SKM-1 (cell line): ENCODE measurements around the gene MESD.
A peak's percentile ranks its signal among the peaks of the same experiment; 100 is the strongest.

Experiments used
- DNase-seq: peaks from one replicate; lab custom pipeline; 2025; ENCODE audit not compliant: unreplicated experiment; lab: John Stamatoyannopoulos, UW

The MESD gene

DNA sequence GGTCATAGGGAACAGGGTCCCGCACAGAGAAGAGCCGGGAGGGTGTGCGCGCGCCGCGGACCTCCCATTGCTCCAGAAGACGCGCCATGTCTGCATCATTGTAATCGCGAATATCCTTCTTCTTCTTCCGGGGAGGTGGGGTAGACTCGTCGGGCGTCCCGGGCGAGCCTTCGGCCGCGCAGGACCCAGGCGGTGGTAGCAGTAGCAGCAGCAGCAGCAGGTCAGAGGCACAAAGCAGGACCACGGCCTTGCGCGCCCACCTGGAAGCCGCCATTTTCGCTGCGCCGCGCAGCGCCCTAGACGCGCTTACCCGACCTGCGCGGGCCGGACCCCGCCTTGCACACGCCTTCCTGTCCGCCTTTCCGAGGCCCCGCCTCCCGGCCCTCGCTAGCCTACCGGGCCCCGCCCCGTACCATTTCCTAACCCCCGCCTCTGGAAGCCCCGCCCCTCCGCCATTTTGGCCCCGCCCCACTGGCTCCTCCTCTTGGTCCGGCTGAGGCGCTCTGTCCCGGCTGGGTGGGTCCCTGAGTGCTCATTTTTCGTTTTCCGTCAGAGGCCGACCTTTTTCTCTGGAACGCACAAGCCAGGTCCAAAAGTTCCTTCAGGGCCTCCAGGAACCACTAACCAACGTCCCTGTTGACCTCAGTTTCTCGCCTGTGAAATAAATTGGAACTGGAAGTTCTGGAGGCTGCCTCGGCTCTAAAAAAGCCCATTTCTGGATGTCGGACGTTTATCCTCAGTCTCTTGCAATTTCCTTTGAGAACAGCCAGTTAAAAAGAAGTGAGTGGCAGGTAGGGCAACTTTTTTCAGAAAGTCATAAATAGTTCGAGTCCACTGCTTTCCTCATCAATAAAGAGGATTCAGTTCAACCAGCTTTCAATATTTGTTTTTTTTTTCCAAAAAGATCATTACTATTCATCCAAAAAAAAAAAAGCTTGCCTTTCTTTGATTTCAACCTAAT, at the start of gene MESD:
Gene MESD (minus strand): TSS at position 302 of the 961 bp plus-strand sequence. CDS start 28 bp downstream, at position 274.
- peak; percentile 81 for DNase-seq

DNA sequence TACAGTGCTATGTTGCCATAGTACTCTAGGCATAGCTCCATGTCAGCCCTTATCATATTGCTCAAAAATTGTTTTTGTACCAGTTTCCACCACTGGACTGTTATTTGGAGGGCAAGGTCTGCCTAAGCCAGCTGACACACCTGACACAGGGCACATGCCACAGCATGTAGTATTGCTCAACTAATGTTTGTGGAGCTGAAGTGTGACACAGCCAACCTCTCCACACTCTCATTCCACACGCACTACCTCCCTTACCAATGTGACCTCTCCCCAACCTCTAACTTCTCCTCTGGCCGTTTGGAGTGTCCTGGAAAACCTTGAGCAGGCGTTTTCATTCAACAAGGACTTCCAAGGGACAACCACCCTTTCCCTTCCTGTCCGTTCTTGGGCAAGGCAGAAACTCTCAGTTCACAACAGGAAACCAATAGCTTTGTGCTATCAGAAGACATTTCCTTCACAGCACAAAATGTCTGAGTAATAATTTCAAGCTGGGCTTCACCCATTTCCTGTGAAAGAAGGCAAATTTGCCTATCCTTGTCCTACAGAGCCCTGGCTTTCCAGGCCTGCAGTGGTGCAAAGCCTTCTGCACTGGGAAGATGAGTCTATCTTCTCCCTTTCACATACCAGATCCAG, 49.5 kb upstream of the MESD start:
- no peak for DNase-seq

DNA sequence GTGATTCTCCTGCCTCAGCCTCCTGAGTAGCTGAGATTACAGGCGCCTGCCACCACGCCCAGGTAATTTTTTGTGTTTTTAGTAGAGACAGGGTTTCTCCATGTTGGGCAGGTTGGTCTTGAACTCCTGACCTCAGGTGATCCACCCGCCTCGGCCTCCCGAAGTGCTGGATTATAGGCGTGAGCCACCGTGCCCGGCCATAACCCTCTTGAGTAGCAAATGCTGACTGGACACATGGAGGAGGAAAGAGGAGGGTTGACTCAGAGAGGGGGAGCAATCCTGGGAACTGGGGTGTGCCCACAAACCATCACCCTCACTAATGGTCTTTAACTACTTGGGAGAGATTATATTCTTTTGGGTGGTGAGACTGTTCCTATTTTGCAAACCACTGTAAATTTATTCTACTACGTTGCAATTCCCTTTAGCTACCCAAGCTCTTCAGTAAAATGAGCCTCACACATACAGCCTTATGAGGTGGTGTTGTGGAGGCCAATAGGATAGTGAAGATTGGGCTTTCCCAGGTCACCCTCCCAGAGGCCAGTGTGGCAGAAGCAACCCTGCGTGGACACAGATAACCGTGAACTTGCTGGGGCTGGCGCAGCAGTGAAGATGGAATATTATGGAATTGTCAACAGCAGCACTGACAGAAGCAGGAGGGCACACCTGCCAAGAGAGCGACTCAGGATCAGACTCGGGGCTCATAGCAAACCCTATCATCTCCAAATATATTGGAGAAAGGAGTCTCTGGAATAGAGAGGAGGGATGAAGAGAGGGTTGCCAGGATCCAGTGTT, 48.5 kb upstream of the MESD start:
- DNase-seq: no peak

DNA sequence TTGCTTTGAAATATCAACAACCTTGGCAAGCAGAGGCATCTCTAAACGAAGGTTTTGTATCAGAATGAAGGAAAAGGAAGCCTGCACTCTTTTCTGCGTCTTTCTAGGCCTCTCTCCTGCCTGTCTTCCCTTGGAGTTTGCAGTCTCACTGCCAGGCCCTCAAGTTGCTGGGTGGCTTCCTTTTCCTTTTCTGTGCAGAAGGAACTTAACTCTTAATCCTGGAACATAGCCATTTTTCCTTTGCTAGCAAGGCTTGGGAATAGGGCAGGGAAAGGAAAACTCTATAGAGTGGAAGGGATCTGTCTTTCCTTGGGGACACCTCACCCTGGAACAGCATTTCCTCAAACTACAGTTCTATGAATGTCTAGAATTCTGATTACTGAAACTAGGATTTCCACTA, 43.9 kb upstream of the MESD start:
- DNase-seq: no peak

DNA sequence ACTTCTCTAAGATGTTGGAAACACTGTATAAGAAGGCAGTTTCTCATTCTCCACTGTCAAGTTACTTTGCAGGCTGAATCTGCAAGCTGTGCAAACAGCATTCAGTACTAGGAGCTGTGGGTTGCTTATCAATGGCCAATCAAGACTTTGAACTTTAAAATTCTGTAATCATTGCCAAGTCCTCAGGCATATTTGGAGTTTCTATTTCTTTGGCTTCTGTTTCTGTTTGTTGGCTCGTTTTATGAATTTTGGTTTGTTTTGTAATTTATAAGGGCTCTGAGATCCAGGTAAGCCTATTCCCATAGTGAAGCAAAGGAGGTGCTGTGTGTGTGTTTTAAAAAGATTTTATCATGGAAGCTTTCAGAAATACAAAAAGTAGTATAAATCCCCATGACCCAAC, 43.2 kb upstream of the MESD start:
- DNase-seq: no peak

DNA sequence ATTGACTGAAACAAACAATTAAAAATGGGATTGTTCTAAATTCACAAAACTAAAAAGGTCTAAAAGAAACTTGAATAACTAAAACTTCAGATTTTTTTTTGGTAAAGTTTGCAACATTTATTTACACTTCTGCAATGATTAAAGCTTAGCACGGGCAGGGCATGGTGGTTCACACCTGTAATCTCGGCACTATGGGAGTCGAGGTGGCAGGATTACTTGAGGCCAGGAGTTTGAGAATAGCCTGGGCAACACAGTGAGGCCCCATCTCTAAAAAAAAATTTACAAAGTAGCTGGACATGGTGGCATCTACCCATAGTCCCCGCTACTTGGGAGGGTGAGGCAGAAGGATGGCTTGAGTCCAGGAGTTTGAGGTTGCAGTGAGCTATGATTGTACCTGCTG, 42.7 kb upstream of the MESD start:
- DNase-seq: no peak

DNA sequence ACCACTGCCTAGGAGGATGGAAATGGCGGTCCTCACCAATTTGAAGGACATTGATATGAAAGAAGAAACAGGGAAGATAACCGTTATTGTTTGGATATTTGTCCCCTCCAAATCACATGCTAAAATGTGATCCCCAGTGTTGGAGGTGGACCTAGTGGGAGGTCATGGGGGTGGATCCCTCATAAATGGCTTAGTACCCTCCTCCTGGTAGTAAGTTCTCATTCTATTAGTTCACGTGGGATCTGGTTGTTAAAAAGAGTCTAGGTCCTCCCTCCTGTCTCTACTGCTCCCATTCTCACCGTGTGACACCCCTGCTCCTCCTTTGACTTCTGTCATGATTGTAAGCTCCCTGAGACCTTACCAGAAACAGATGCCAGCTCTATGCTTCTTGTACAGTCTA, 41.6 kb upstream of the MESD start:
- DNase-seq: no peak

DNA sequence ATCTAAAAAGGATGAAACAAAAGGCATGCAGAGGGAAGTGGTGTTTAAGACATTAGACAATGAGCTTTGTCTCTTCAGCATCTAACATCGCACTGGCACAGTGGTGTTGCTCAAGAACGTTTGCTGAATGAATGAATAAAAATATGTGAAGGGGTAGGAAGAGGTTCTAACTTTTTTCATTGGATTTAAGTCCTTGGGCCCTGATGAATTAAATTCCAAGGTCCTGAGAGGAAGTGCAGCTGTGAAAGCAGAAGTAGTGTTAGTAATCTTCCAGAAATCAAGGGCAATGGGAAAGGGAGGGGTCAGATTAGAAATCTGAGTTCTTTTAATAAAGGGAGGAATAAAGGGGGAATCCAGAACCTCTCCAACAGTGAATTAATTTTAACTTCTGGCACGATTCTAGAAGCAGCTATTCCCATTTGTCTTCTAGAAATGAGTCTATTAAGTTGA, 40.7 kb upstream of the MESD start:
- no peak for DNase-seq

DNA sequence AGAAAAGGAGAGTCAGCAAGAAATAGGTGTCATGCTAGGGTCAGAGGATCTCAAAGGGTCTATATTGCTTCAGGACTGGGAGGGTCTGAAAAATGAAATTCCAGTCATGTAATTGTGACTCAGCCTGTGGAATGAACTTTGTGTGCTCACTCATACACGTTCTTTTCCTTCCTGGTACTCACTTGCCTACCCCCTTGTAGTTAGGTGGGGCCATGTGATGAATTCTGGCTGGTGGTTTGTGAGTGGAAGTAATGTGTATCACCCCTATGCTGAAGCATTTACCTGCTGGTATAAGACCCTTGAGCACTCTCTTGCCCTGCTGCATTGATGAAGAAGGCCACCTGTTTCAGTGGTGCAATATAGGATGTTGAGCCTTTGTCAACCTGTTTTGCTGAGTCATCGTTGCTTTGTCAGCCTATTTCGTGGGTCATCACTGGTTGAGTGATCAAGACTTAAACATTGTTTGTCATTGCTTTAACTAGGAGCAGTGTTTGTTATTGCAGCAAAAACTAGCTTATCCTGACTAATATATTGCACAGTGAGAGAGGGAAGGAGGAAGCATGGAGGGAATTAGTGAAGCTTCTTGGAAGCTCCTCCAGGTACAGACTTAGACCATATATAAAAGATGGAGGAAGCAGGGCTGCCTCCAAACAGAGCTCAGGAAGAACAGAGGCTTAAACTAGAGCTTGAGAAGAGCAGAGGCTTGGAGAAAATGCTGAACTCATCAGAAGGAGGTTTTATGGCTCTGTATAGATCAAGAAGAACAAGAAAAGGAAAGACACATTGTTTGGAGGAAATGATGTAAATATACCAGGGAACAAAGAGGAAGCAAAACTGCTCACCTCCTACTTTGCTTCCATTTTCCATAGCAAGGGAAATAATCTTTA, 40.0 kb upstream of the MESD start:
- DNase-seq: no peak

DNA sequence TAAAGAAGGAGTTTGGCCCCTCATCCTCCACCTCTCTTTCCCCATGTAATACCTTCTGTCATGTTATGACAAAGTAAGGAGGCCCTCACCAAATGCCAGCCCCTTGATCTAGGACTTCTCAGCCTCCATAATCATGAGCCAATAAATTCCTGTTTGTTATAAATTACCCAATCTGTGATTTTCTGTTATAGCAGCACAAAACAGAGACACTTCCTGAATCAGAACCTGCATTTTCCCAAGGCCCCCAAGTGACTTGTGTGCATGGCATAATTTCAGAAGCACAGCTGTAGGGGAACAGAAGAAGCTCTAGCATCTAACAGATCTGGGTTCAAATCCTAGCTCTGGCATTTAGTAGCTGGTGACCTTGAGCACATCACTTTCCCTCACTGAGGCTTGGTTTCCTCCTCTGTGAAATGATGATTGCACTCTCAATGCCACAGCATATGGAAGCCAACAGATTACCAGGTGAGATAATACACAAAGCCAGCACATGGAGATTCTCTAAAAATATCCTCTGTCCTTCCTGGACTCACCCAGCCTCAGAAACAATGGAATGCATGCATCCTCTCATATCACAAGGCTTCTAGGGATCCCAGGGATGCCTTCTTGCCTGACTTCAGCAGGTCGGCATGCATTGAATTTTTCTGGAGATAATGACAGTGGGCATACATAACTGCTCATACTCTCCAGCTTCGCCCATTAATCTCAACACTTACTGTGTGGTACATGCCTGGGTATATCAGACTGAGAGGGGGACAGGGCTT, 37.4 kb upstream of the MESD start:
- no peak for DNase-seq

DNA sequence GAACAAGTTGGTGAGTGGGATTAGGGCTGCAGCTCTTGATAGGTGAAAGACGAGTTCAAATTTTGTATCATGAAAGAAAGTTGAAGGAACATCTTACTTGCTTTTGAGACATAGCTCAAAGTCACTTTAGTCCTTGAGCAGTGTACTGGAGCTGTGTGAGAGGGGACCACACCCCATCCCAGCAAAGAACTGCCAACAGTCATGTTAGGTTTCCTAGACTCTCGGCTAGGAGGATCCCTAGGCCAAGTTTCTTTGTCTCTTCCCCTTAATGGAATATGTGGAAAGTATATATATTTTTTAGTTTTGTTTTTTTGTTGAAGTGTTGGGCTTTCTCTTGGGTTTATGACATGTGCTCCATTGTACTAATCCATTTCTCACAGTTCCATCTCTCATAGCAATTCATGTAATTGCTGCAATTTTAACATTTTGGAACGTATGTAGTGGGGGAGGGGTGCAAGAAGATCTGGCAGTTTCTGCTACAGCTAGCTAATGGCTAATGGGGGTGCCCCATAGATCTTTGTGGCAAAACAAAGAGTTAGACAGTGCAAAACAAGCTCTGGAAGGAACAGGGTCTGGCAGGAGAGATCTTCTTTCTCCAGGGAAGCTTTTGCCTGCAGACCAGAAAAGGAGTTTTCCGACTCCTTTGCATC, 36.2 kb upstream of the MESD start:
- no peak for DNase-seq

DNA sequence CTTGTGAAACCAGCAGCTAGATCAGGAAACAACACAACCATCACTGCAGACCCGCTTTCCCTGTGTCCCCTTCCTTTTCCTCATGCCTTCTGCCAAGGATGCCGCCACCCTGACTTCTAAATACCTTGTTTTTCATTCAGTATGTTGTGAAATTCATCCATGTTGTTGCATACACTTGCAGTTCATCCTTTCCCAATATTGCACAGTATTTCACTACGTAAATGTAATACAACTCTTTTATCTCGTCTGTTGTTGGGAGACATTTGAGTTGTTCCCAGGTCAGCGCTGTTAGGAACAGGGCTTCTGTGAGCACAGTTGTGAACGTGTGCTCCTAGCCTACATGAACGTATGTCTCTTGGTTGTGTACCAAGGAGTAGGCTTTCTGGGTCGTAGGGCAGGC, 35.3 kb upstream of the MESD start:
- DNase-seq: no peak

DNA sequence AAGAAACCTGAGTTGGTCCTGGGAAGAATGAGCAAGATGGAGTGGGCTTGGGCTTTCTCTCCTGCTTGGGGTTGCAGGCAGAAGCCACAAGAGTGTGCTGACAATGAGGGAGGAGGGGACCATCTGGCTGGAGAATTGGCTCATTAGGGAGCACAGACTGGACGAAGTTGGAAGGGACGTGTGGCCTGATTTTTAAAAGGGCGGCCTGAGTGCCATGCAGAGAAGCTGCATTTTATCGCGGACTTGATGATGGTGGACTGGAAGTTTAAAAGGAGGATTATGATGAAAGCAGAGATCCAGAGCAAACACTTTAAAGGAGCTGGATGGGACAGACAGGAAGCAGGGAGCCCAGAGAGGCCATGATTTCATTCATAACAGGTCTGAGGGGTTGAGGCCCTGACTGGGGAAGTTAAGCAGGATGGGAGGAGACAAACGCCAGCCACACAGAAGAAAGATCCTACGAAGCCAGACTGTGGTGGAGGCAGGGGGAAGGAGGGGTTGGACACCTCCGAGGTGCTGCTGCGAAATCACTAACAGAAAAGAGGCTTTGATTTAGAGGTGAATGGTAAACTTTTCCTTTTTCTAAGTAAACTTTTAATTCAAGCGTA, 34.8 kb upstream of the MESD start:
- DNase-seq: peak; percentile 23

DNA sequence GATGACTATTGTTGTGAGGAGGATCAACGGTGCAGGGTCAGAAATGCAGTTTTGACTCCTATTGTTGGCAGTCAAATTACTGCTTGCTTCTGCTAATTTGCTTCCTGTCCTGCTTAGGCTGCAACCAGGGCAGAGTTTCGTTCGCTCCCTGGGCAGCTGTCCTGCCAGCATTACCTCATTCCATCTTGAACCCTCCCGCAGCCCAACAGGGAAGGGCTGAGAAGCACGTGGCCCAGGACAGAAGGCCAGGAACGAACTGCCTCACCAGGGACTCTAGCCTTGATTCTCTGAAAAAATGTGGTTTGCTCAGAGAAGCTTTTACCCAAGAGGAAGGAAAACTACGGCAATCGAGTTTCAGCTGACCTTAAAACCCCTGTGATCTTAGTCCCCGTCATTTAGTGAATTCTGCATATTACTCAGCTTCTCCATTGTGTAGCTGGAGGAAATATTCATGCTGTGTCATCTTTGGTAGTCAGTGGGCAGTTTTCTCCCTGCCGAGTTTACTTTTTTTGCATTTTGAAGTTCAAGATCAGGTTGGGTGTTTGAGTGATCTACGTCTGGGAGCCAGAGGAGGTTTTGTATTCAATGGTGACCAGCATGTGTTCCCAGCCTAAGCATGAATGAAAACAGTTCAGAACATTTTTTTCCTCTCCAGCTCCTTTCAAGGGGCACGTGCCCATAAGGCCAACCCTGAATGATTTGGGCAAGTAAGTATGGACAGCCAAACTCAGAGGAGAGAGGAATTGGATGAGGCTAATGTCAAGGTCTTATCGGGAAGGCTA, 34.1 kb upstream of the MESD start:
- peak; percentile 92 for DNase-seq

DNA sequence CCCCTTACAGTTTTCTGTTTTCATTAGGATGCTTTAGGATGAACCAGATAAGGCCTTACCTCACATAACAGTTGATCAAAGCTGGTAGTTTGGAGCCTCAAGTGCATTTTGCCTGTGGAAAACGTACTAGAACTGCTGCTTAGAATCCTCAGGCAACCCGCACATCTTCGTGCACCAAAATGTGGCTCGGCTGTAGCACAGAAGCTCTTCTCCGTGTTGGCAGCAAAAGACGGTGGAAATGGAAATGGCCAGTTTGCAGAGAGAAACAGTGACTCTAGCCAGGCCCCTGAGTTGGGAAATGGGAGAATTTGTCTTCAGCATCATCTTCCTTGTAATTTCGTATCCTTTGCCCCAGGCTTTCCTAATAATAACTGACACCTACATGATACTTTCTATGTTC, 31.7 kb upstream of the MESD start:
- no peak for DNase-seq

DNA sequence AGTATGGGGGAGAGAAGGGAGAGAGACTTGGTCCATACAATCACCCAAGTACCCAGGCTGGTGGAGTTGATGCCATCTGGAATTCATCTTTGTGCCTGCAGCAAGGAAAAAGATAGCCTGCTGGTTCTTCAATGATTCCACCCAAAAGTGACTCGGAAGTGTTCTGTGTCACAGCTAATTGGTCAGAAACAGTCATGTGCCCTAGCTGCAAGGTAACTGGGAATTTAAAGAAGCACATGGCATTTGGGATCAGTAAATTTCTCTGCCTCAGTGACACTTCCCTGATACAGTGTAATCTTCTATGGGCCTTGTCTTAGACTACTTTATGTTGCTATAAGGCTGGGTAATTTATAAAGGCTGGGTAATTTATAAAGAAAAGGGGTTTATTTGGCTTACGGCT, 28.6 kb upstream of the MESD start:
- DNase-seq: no peak

DNA sequence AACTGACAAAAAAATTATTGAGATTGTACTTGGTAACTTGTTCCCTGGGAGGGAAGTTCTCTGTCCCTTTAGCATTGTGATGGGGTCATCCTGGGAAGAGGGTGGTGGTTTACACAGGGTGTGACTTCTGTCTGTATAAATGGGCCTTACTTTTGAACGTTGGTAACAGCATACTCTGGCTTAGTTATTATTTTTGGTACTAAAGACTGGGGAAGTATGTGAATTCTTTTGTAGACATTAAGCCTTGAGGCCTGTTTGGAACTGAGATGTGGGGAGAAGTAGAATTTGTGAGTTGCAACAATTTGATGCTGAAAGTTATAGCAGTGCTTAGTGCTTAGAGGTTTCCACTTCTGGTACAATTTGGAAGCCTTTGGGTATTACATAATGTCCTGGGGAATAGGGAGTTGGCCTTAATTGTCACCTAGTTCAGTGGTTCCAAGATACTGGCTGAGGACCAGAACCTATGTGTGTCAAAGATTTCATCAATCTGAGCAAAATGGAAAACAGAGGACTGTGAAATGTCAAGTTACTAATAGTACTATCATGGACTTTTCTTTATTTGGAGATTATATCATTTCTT, 27.0 kb upstream of the MESD start:
- DNase-seq: no peak
